PC-3 (cell line): ENCODE measurements around the gene SLC15A5. TPM values are rescaled to one million over a fixed set of nuclear protein-coding genes. Genes with fewer than 3 reads are reported as not detected.

Source experiments
- ATAC-seq: fragments of 200-7000 bp; cut with Tn5 transposase; 2 replicates; pipeline ENCODE4 v1.9.1; 2020; ENCODE audit warnings: mild to moderate bottlenecking, moderate library complexity
- BruUV-seq: library from RNA; stranded (reverse); fragments of 400-500 nt; replicated peaks from 2 replicates; lab custom pipeline; 2021; lab: Mats Ljungman, UMichigan
- CTCF ChIA-PET: fragments of 300-600 bp; sonication (Branson Sonifier 250); formaldehyde crosslinking; loops from one replicate; lab custom pipeline; 2022; ENCODE audit warnings: antibody characterized with exemption; lab: Charles Lee
- POLR2A ChIA-PET: fragments of 300-600 bp; sonication (Branson Sonifier 250); formaldehyde crosslinking; loops from one replicate; lab custom pipeline; 2022; ENCODE audit warnings: antibody characterized with exemption; ENCODE audit not compliant: unreplicated experiment; lab: Charles Lee
- DNase-seq: peaks from one replicate; pipeline ENCODE4 v3.0.0-alpha.2; 2015
- H2AFZ ChIP-seq: fragments of 300-600 bp; sonication (generic); 2 replicates; pipeline ENCODE4 v1.6.0; 2016; ENCODE audit warnings: antibody characterized with exemption, low read length
- H3F3A ChIP-seq: fragments of 300-600 bp; sonication (generic); one replicate; pipeline ENCODE4 v1.6.0; 2017; ENCODE audit warnings: antibody characterized with exemption, low read length, control low read depth, mild to moderate bottlenecking; ENCODE audit not compliant: unreplicated experiment
- H3K27ac ChIP-seq: fragments of 300-600 bp; sonication (generic); 2 replicates; pipeline ENCODE4 v1.5.1; 2016; ENCODE audit warnings: mild to moderate bottlenecking, low read length
- H3K27me3 ChIP-seq: fragments of 300-600 bp; sonication (generic); 2 replicates; pipeline ENCODE4 v1.6.1; 2016; ENCODE audit warnings: low read length, mixed read lengths
- H3K36me3 ChIP-seq: fragments of 300-600 bp; sonication (generic); 2 replicates; pipeline ENCODE4 v1.6.1; 2016; ENCODE audit warnings: low read depth, mixed run types, low read length, mixed read lengths
- H3K4me1 ChIP-seq: fragments of 300-600 bp; sonication (generic); 2 replicates; pipeline ENCODE4 v1.5.1; 2016; ENCODE audit warnings: low read length; ENCODE audit not compliant: insufficient read depth
- H3K4me2 ChIP-seq: fragments of 300-600 bp; sonication (generic); 2 replicates; pipeline ENCODE4 v1.6.0; 2016; ENCODE audit warnings: low read length
- H3K4me3 ChIP-seq: fragments of 300-600 bp; sonication (generic); 2 replicates; pipeline ENCODE4 v1.5.1; 2016; ENCODE audit warnings: mild to moderate bottlenecking, low read length, mixed read lengths
- H3K79me2 ChIP-seq: fragments of 300-600 bp; sonication (generic); 2 replicates; pipeline ENCODE4 v1.6.1; 2017; ENCODE audit warnings: low read length, mixed read lengths
- H3K9ac ChIP-seq: fragments of 300-600 bp; sonication (generic); 2 replicates; pipeline ENCODE4 v1.6.0; 2016; ENCODE audit warnings: mild to moderate bottlenecking, low read length
- H3K9me2 ChIP-seq: fragments of 300-600 bp; sonication (generic); replicated peaks from 2 replicates; pipeline ENCODE4 v1.6.1; 2016; ENCODE audit warnings: mixed run types, low read length, mixed read lengths
- H3K9me3 ChIP-seq: fragments of 300-600 bp; sonication (generic); 2 replicates; pipeline ENCODE4 v1.6.1; 2016; ENCODE audit warnings: low read length, mixed read lengths
- H4K20me1 ChIP-seq: fragments of 300-600 bp; sonication (generic); 2 replicates; pipeline ENCODE4 v1.6.1; 2016; ENCODE audit warnings: low read length, mixed read lengths
- EZH2 ChIP-seq: fragments of 300-600 bp; sonication (generic); IDR thresholded peaks from one replicate; pipeline ENCODE4 v1.6.1; 2017; ENCODE audit warnings: antibody characterized with exemption, mild to moderate bottlenecking, low read length; ENCODE audit not compliant: unreplicated experiment
- EZH2phosphoT487 ChIP-seq: fragments of 300-600 bp; sonication (generic); IDR thresholded peaks from 2 replicates; pipeline ENCODE4 v1.6.1; 2018; ENCODE audit warnings: mild to moderate bottlenecking, antibody characterized with exemption, low read length, borderline replicate concordance
- intact Hi-C: fragments of 100-400 bp; cut with micrococcal nuclease; formaldehyde crosslinking; loops from 2 replicates; pipeline ENCODE4 v1.9.0; 2023
- total RNA-seq: library from RNA; depleted of rRNA; stranded (reverse); fragments of >200 nt; gene quantifications from 2 replicates; pipeline ENCODE4 v1.2.3, GENCODE V29; 2014
- TF ChIP-seq, protein P1 (sequence below): fragments of 300-600 bp; sonication (generic); conservative IDR thresholded peaks from 2 replicates; pipeline ENCODE4 v1.5.1; 2017; ENCODE audit warnings: antibody characterized with exemption, low read depth, mild to moderate bottlenecking, low read length

Gene SLC15A5
- total RNA-seq, 1 experiment from 2014 or later: not detected

DNA sequence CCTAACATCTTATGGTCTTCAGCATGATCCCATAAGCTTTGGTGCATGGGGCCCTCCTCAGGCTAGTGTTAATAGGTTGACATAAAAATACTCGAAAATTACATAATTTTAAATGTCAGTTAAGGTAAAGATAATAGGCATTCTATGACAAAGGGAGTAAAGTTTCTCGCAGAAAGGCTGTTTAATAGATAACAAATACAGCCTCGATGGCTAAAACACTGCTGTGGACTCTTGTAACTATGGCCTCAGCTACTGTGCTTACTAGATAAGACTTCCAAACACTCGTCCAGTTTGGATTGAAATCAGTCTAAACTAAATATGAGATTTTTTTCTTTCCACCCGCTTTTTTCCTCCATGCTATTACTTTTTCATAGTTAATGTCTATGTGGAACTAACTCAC, 46.8 kb upstream of the SLC15A5 start:
- BruUV-seq: no TSS peak
- Histone ChIP-seq H3K9ac (no peak overlapping the region), H3K27me3 (no peaks in the 10 kb centered on the region), H3K4me2 (no peak overlapping the region), H3K36me3 (no peaks in the 10 kb centered on the region), H3K9me2 (no peaks in the 10 kb centered on the region), H2AFZ (no peak overlapping the region), H3K27ac (no peak overlapping the region), H3F3A (no peaks in the 10 kb centered on the region), H4K20me1 (no peaks in the 10 kb centered on the region), H3K4me3 (no peak overlapping the region), H3K4me1 (peaks cover 17% of the 10 kb centered on the region), H3K9me3 (no peaks in the 10 kb centered on the region), H3K79me2 (no peaks in the 10 kb centered on the region)
- no peak for ATAC-seq
- intact Hi-C loops: no loop called here
- CTCF ChIA-PET: no interaction called here
- POLR2A ChIA-PET: no interaction called here
- TF ChIP-seq EZH2 (no peak), EZH2phosphoT487 (no peak)
- TF ChIP-seq, protein P1, sequence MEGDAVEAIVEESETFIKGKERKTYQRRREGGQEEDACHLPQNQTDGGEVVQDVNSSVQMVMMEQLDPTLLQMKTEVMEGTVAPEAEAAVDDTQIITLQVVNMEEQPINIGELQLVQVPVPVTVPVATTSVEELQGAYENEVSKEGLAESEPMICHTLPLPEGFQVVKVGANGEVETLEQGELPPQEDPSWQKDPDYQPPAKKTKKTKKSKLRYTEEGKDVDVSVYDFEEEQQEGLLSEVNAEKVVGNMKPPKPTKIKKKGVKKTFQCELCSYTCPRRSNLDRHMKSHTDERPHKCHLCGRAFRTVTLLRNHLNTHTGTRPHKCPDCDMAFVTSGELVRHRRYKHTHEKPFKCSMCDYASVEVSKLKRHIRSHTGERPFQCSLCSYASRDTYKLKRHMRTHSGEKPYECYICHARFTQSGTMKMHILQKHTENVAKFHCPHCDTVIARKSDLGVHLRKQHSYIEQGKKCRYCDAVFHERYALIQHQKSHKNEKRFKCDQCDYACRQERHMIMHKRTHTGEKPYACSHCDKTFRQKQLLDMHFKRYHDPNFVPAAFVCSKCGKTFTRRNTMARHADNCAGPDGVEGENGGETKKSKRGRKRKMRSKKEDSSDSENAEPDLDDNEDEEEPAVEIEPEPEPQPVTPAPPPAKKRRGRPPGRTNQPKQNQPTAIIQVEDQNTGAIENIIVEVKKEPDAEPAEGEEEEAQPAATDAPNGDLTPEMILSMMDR: no peak
- no peak for DNase-seq

DNA sequence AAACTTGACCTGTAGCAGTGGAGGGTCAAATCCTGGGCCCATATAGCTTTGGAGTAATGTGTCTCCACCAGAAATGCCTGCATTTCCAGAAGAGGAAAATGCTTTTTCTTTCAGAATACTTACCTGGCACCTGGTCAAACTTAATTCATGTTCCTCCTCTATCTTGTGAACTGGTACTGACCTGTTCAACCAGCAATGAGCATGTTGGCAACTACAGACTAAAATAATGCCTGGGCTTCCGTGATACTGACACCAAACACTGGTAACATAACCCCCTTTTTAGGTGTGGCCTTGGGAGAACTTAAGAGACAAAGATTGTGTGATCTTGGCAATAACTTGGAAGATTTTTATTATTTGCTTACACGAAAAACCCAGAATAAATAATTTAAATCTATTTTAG, 46.2 kb upstream of the SLC15A5 start:
- Histone ChIP-seq H3K9me3 (no peaks in the 10 kb centered on the region), H3K27me3 (no peaks in the 10 kb centered on the region), H3F3A (no peaks in the 10 kb centered on the region), H3K4me2 (peak overlapping the region; percentile 36), H3K79me2 (no peaks in the 10 kb centered on the region), H3K9me2 (no peaks in the 10 kb centered on the region), H2AFZ (no peak overlapping the region), H3K4me1 (peaks cover 13% of the 10 kb centered on the region), H3K9ac (no peak overlapping the region), H4K20me1 (no peaks in the 10 kb centered on the region), H3K27ac (peak overlapping the region; percentile 40), H3K36me3 (no peaks in the 10 kb centered on the region), H3K4me3 (no peak overlapping the region)
- ATAC-seq: no peak
- no peak for TF ChIP-seq EZH2phosphoT487
- TF ChIP-seq, protein P1: no peak
- TF ChIP-seq EZH2: no peak
- peak; percentile 22 for DNase-seq
- CTCF ChIA-PET: no interaction called here
- intact Hi-C loops: no loop called here
- BruUV-seq: no TSS peak
- POLR2A ChIA-PET: no interaction called here

DNA sequence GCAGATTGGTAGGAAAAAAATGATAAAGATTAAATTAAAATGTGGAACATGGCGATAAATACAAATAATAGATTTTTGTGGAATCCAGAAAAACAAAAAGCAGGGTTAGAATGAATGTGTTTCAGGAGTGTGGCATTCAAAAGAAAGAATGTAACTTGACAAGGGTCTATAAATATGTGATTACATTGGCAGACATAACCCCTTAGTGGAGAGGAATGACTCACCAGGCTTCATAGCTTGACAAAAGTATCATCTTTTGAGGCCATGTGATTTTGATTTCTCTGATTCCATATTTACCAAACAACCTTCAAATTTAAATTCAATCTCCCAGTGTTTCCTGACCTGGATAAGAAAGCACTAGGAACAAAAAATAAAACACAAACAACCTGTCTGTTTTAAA, 45.5 kb upstream of the SLC15A5 start:
- no peak for TF ChIP-seq EZH2
- no peak for TF ChIP-seq EZH2phosphoT487
- TF ChIP-seq, protein P1: no peak
- H3K27me3 ChIP-seq: no peaks in the 10 kb centered on the region
- no peaks in the 10 kb centered on the region for H3K9me2 ChIP-seq
- CTCF ChIA-PET: no interaction called here
- no peaks in the 10 kb centered on the region for H3F3A ChIP-seq
- no peaks in the 10 kb centered on the region for H3K9me3 ChIP-seq
- POLR2A ChIA-PET: no interaction called here
- no peak overlapping the region for H3K9ac ChIP-seq
- intact Hi-C loops: no loop called here
- no peaks in the 10 kb centered on the region for H4K20me1 ChIP-seq
- H3K36me3 ChIP-seq: no peaks in the 10 kb centered on the region
- H3K4me2 ChIP-seq: peak overlapping the region; percentile 36
- DNase-seq (peak; percentile 64), ATAC-seq (peak; percentile 79)
- H2AFZ ChIP-seq: no peak overlapping the region
- no peaks in the 10 kb centered on the region for H3K79me2 ChIP-seq
- H3K4me3 ChIP-seq: no peak overlapping the region
- H3K4me1 ChIP-seq: peaks cover 13% of the 10 kb centered on the region
- H3K27ac ChIP-seq: peak overlapping the region; percentile 40
- no TSS peak for BruUV-seq
